Thyroid gland (tissue), 4 donors: Measurements from ENCODE around the gene MLH1.

Source experiments
- CTCF ChIP-seq, 6 experiments: fragments of 200-600 bp in 3 of 6; fragments of 450-650 bp in 3 of 6; sonication (generic) in 3 of 6; IDR thresholded peaks; one replicate each; pipeline ENCODE4 v1.5.1; 2016 to 2019; ENCODE audit warnings: antibody characterized with exemption in 6 of 6, mild to moderate bottlenecking in 2 of 6, inconsistent platforms in 1 of 6, moderate library complexity in 1 of 6
- POLR2A ChIP-seq, 2 donors: fragments of 450-650 bp; IDR thresholded peaks; one replicate each; pipeline ENCODE4 v1.6.1; 2017; ENCODE audit warnings: antibody characterized with exemption in 2 of 2, mild to moderate bottlenecking in 2 of 2, moderate library complexity in 1 of 2

GRCh38 chr3:36972163-36972562 lies 21.2 kb upstream of the MLH1 start:
- TF ChIP-seq POLR2A (IDR thresholded peaks at IDR 0.05) (no peak), CTCF (IDR thresholded peaks at IDR 0.05) (no peak)
